Inflammatory macrophage (primary cell): ENCODE results near the gene DCDC2B.
"Not testable (repeated sequence)": the region's sequence is repeated elsewhere in the genome, so short reads cannot be mapped to it uniquely, and the experiment has no call there.

Experiments used
- DNase-seq, 2 donors: peaks; one replicate each; pipeline ENCODE4 v3.0.0-alpha.2; 2020 to 2022
- total RNA-seq, 18 experiments: gene quantifications; one replicate each; lab custom pipeline; 2026; ENCODE audit warnings: mixed read lengths in 6 of 18, inconsistent platforms in 2 of 18; lab: John Stamatoyannopoulos, UW

DCDC2B gene
- 0 to 0.08 (median 0.03) reads per million in 18 experiments for total RNA-seq

- no peak for DNase-seq
Measured at GRCh38 chr1:32208891-32209328, at the start of gene DCDC2B. Gene DCDC2B, plus strand, starts transcription at chr1:32209089. Its CDS starts 5 bp downstream, at chr1:32209094.

- DNase-seq: no peak
Measured at GRCh38 chr1:32159189-32159588, 49.7 kb upstream of the DCDC2B start.

GRCh38 chr1:32163405-32163804, 45.5 kb upstream of the DCDC2B start:
- no peak for DNase-seq

GRCh38 chr1:32165633-32166032, 43.3 kb upstream of the DCDC2B start:
- not testable (repeated sequence) for DNase-seq

DNA sequence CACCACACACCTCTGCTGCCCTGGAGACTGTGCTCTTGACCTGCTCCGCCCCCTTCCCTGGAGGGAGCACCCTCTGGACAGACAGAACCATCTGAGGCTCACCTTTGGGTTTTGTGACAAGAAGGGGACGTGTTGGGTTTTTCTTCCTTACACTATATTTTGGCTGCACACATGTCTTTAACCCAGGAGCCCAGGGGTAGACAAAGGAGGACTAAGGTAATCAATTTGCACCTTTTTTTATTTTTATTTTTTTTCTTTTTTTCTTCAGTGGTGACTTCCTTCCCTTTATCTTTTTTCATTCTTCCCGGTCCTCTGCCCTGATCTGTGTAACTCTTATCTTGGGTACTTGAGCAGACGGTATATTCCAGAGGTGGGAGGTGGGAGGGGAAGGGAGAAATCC, 37.9 kb upstream of the DCDC2B start:
- DNase-seq: no peak

DNA sequence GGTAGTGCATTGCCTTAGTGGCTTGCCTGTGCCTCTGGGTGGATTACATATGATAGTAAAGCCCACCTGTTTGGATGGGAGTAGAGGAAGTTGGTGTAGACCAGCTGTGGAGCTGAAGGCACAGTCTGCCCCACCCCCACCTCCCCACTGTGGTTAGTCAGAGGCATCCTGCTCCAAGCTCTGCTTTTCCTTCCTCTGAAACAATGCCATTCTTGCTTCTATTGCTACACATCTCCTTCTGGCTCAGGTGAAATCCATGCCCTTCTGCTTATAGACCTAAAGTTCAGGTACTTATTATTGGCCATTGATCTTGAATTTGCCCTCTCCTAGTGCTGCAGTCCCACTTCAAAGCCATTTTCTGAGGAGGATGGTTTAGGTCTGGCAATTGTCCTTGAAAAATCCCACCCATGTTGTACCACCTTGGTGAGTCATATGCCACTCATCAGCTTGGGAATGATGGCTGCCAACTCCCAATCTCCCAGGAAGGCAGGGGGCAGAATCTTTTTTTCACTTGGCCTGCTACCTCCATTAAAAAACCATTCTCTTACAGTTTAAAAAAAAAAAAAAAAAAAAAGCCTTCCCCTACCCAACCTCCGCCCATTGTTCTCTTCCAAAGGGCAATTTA, 36.2 kb upstream of the DCDC2B start:
- DNase-seq: no peak

DNA sequence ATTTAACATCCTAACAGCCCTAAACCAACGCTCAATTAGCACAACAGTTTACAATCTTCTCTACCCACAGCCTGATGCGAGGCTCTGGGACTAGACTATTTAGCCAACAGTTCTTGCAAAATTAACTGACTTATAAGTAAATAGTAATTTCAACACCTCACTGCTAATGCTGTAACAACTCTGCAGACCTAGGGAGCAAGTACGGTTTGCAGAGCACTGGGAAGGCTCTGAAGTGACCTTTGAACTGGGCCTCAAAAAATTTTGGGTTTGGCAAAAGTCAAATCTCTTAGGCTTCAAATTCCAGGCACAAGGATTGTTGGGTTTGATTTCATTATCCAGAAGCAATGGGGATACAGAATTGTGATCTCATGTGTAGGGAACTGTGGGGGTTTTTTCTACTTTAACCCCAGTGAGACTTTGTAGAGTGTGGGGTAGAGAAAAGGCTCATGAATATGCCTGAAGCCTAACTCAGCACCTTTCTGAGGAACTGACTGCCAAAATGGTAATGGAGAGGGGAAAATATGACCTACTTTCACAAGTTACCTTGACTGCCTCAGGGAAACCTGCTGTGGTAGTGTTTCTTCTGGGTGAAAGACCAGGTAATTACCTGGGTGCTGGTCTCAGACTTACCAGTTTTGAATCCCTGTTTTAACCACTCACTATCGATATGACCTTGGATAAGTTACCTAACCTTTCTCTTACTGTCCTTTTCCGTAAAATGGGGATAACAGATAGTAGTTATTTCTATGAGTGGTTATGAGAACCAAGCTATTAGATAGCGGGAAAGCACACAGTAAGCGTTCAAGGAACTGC, 30.3 kb upstream of the DCDC2B start:
- peak; percentile 76 to 79 for DNase-seq

- no peak for DNase-seq
Measured at GRCh38 chr1:32179193-32179442, 29.8 kb upstream of the DCDC2B start.

- DNase-seq: peak; percentile 90 to 95
Measured at GRCh38 chr1:32179443-32180185, 29.3 kb upstream of the DCDC2B start, which contains the start of gene TXLNA. Gene TXLNA, plus strand, starts transcription at chr1:32179675. Its CDS starts 671 bp downstream, at chr1:32180346.

DNA sequence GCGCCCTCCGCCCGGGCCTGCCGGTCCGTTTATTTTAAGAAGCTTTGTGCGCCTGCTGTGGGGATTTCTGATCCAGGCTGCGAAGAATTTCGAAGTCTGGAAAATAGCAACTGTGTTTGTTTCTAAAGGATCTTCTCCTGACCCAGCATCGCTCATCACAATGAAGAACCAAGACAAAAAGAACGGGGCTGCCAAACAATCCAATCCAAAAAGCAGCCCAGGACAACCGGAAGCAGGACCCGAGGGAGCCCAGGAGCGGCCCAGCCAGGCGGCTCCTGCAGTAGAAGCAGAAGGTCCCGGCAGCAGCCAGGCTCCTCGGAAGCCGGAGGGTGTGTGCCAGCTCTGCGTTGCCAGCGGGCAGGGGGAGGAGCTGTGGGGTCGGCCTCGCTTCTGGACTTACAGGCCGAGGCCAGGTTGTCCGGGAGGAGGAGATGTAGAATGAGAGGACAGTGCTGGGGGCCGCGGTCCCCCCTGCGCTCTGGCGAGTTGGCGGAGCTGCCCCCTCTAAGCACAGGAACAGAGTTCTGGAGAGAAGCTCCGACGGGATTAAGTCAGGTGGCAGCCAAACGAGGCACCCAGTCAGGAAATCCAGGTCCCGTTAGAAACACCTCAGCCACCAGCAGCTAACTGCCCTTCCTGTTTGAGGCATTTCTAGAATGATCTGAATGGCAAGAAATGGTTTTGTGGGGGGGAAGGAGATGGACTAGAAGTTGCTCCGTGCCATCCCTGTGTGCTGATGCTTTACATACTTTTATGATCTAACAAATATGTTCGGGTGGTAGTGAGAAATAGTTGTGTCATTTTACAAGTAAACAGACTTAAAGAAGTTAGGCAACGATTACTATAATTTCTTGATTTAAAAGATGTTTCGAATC, 28.5 kb upstream of the DCDC2B start:
- DNase-seq: peak; percentile 17 to 51

DNA sequence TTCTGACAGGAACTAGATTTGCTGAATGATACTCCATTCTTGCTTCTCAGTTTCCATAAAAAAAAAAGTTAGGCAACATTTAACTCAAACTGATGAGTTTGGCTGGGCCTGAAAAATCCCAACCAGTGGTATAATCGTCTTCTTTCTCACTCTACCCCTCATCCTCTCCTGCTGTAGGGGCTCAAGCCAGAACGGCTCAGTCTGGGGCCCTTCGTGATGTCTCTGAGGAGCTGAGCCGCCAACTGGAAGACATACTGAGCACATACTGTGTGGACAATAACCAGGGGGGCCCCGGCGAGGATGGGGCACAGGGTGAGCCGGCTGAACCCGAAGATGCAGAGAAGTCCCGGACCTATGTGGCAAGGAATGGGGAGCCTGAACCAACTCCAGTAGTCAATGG, 27.8 kb upstream of the DCDC2B start:
- no peak for DNase-seq

DNA sequence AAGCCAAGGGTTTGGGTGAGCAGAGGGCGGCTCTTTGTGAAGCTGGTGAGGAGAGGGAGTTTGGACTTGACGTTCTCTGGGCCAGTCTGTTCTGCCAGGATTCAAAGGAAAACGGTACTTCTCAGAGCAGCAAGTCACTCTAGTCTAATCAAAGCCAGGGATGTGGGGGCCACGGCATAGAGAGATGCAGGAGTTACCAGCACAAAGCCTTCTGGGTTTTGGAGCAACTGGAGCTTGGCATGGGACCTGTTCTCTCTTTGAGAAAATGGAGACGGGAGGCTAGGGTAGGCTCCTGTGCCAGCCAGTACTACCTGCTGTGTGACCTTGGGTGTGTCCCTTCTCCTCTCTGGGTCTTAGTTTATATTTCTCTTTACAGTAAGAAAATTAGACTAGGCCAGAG, 27.3 kb upstream of the DCDC2B start:
- no peak for DNase-seq

GRCh38 chr1:32182060-32182459, 26.8 kb upstream of the DCDC2B start:
- no peak for DNase-seq

DNA sequence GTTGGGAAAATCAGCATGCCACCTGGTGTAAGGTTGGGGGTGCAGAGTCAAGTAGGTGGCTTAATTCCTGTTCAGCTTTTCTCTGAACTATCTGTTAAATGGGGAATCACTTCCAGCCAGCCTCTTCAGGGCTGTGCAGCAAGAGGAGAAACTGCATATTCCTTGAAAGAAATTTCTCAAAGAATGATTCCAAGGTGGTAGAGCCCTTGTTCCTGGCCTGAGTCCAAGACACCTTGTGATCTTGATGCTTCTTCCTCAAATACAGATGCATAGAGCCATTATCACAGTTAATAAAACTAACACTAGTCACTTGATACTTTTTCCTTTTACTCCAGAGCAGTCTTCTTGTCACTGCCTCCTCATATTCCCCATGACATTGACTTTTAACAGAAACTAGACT, 24.2 kb upstream of the DCDC2B start:
- DNase-seq: peak; percentile 12 to 23

DNA sequence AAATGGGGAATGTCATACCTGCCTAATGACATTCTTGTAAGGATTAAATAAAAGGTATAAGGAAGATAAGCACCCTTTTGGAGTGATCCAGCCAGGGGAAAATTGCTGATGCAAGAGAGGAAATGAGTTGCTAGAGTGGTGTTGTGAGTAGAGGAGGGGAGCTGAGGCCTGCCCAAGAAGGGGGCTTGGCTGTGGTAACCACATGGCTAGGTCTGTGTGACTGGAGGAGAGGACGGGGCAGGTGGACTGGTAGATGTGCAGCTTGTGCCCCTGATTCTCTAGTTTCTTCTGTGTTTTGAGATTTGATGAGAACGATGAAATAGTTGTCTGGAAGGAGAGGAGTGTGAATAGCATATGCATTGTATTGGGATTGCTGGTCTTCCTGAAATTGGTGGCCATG, 22.8 kb upstream of the DCDC2B start:
- no peak for DNase-seq

DNA sequence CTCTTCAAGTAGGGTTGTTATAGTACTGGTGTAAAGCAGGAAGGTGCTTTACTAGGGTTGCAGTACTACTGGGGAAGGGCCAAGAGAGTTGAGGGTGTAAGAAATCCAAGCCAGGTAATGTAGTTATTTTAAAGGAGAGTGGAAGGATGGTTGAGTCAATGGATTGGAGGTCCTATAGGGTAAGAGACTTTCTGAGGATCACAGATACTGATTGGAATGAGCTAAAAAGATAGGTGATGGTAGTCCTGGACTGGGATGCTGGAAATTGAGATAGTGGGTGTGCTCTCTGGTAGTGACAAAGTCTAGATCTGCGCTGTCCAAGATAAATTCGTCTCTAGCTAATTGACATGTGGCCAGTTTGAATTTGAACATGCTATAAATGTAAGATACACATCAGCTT, 22.4 kb upstream of the DCDC2B start:
- no peak for DNase-seq

DNA sequence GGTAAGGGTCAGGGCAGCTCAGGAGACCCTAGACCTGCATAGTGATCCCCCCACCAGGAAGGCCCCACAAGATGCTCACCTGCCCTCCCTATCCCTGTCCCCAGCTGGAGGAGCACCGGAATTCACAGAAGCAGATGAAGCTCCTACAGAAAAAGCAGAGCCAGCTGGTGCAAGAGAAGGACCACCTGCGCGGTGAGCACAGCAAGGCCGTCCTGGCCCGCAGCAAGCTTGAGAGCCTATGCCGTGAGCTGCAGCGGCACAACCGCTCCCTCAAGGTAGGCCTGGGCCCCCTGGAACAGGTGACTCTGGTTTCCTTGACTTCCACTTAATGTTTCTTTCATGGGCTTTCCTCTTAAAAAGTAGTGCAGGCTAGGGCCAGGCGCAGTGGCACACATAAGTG, 21.0 kb upstream of the DCDC2B start:
- no peak for DNase-seq

DNA sequence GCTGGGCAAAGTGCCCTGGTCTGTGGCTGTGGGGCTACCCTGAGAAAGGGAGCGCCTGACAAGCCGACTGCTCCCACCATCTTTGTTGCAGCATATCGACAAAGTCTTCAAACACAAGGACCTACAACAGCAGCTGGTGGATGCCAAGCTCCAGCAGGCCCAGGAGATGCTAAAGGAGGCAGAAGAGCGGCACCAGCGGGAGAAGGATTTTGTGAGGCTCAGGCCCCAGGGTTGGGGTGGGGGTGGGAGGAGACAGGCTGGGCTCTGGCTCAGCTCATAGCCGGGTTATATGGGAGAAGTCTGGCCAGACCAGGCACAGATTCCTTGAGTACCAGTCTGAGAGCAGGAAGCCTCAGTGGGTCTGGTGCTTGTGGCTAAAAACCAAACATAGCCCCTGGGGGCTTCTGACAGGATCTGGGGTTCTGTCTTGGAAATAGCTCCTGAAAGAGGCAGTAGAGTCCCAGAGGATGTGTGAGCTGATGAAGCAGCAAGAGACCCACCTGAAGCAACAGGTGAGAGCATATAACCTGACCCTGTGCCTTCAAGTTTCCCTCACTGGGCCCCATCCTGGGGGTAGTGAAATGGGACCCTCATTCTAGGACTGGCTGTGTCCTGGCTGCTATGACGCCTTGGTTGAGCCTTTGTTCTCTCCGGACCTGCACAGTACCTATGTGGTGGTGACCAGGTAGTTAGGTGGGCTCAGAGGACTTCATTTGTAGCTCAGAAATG, 16.5 kb upstream of the DCDC2B start:
- DNase-seq: no peak

GRCh38 chr1:32194984-32195383, 13.9 kb upstream of the DCDC2B start:
- DNase-seq: no peak

- no peak for DNase-seq
Measured at GRCh38 chr1:32195531-32195930, 13.4 kb upstream of the DCDC2B start.

DNA sequence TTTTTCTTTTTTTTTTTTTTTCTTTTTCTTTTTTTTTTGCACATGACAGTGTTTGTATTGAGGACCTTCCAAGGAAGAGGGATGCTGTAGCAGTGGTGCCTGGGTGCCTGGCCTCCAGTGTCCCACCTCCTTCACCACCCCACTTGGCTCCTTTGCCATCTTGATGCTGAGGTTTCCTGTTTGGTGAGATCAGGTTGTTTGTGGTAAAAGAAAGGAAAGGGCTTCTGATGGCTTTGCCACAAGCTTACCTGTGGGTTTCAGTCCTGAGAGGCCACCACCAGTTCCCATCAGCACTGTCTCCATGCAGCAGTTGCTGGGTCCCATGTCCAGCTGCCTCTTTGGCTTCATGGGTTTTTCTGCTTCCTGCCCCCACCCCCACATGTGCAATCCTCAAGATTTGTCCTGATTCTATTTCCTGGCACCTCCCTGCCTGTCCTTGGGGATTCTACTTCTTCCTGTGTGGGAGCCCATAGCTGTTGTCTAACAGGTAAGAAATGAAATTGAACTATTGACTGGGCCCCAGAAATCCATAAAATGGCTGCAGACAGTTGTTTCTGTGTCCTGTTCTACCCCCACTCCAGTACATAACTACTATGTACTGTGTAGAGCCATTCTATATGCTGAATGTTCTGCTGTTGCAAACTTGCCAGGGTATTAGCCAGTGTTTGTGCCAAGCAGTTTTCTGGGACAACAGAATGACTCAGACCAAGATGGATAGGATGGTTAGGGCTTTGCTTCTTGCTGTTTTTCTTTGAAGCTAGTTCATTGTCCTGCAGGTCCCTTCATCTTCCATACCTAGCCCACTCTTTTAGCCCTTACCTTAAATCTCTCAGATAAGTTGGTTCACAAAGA, 12.7 kb upstream of the DCDC2B start:
- DNase-seq: no peak
